Endothelial cell of umbilical vein (primary cell): Measurements from ENCODE around the gene DNAJB5. TPM values are rescaled to one million over a fixed set of nuclear protein-coding genes. Genes with fewer than 3 reads are reported as not detected.

Experiments
- BruUV-seq: library from RNA; stranded (reverse); fragments of 400-500 nt; replicated peaks from 2 replicates; lab custom pipeline; 2021; lab: Mats Ljungman, UMichigan
- CTCF ChIA-PET: fragments of 300-600, 350-600 bp; sonication (Branson Sonifier 250); formaldehyde crosslinking; loops from one replicate; lab custom pipeline; 2021; ENCODE audit warnings: antibody characterized with exemption, inconsistent platforms; lab: Charles Lee
- POLR2A ChIA-PET: fragments of 300-600, 350-600 bp; sonication (Branson Sonifier 250); formaldehyde crosslinking; loops from one replicate; lab custom pipeline; 2021; ENCODE audit warnings: antibody characterized with exemption, inconsistent platforms; lab: Charles Lee
- DNase-seq: peaks from one replicate; pipeline ENCODE4 v3.0.0-alpha.2; 2011; ENCODE audit warnings: low read depth, low spot score
- FAIRE-seq: peaks from 2 replicates; lab custom pipeline; 2011; peaks lifted over from hg19 to GRCh38; lab: Jason Lieb, UNC
- H2AFZ ChIP-seq: 2 replicates; pipeline ENCODE4 v1.6.0; 2012; ENCODE audit warnings: low read depth, low read length, control low read depth, inconsistent platforms
- H3K27ac ChIP-seq: 2 replicates; pipeline ENCODE4 v1.5.1; 2011; ENCODE audit warnings: low read depth, mild to moderate bottlenecking, control low read depth, low read length, moderate library complexity; ENCODE audit not compliant: insufficient read depth
- H3K27me3 ChIP-seq, 2 experiments: 2 replicates each; pipeline versions ENCODE4 v1.6.0 to v1.6.1; 2011; ENCODE audit warnings: low read length in 2 of 2, mixed read lengths in 1 of 2; ENCODE audit not compliant: control insufficient read depth in 2 of 2, insufficient read depth in 2 of 2
- H3K36me3 ChIP-seq, 2 experiments: 2 replicates in 1 of 2; 3 replicates in 1 of 2; pipeline ENCODE4 v1.5.1; 2011; ENCODE audit warnings: low read length in 2 of 2, mild to moderate bottlenecking in 1 of 2, moderate library complexity in 1 of 2; ENCODE audit not compliant: control insufficient read depth in 2 of 2, insufficient read depth in 2 of 2; ENCODE audit errors: extremely low read depth in 1 of 2
- H3K4me1 ChIP-seq: 3 replicates; pipeline ENCODE4 v1.5.1; 2011; ENCODE audit warnings: mild to moderate bottlenecking, low read length; ENCODE audit not compliant: control insufficient read depth, insufficient read depth; ENCODE audit errors: extremely low read depth
- H3K4me2 ChIP-seq: 2 replicates; pipeline ENCODE4 v1.6.1; 2011; ENCODE audit warnings: low read length, control low read depth, mixed read lengths; ENCODE audit not compliant: insufficient read depth
- H3K4me3 ChIP-seq, 3 experiments: fragments of 200-600 bp in 1 of 3; sonication (generic), shearing (Covaris generic) in 1 of 3; replicated peaks in 1 of 3; 2 replicates each; pipeline ENCODE4 v1.5.1; 2011 to 2016; ENCODE audit warnings: control low read depth in 3 of 3, low read length in 3 of 3, mild to moderate bottlenecking in 2 of 3, inconsistent platforms in 1 of 3, low read depth in 1 of 3, moderate library complexity in 1 of 3; ENCODE audit not compliant: insufficient read depth in 1 of 3
- H3K79me2 ChIP-seq: 2 replicates; pipeline ENCODE4 v1.6.0; 2012; ENCODE audit warnings: low read length, inconsistent platforms; ENCODE audit not compliant: control insufficient read depth, insufficient read depth
- H3K9ac ChIP-seq: replicated peaks from 2 replicates; pipeline ENCODE3; 2011; ENCODE audit warnings: low read length, control low read depth; ENCODE audit not compliant: insufficient read depth; ENCODE audit errors: extremely low read depth
- H3K9me1 ChIP-seq: replicated peaks from 3 replicates; pipeline ENCODE4 v1.6.0; 2011; ENCODE audit warnings: mild to moderate bottlenecking, low read length; ENCODE audit not compliant: control insufficient read depth, insufficient read depth; ENCODE audit errors: extremely low read depth
- H3K9me3 ChIP-seq: replicated peaks from 2 replicates; pipeline ENCODE4 v1.5.1; 2012; ENCODE audit warnings: low read length, inconsistent platforms; ENCODE audit not compliant: control insufficient read depth, insufficient read depth
- H4K20me1 ChIP-seq: replicated peaks from 2 replicates; pipeline ENCODE3; 2011; ENCODE audit warnings: mild to moderate bottlenecking, low read length; ENCODE audit not compliant: control insufficient read depth, insufficient read depth; ENCODE audit errors: extremely low read depth
- CTCF ChIP-seq, 2 donors: IDR thresholded peaks; 1 replicate in 1 of 2; 2 replicates in 1 of 2; pipeline ENCODE4 v1.5.1; 2011; ENCODE audit warnings: low read length in 2 of 2, mild to moderate bottlenecking in 2 of 2, moderate library complexity in 2 of 2, control low read depth in 1 of 2, inconsistent platforms in 1 of 2, low read depth in 1 of 2; ENCODE audit not compliant: insufficient read depth in 1 of 2; ENCODE audit errors: extremely low read depth in 1 of 2
- EZH2 ChIP-seq: IDR thresholded peaks from 2 replicates; pipeline ENCODE4 v1.6.1; 2012; ENCODE audit warnings: borderline replicate concordance, low read depth, mild to moderate bottlenecking, moderate library complexity, low read length, inconsistent platforms; ENCODE audit not compliant: severe bottlenecking
- FOS ChIP-seq: IDR thresholded peaks from 2 replicates; pipeline ENCODE4 v1.6.1; 2011; ENCODE audit warnings: mild to moderate bottlenecking, low read length, moderate library complexity, borderline replicate concordance; ENCODE audit not compliant: insufficient read depth
- GATA2 ChIP-seq: IDR thresholded peaks from 2 replicates; pipeline ENCODE4 v1.7.0; 2011; ENCODE audit warnings: low read depth, mild to moderate bottlenecking, moderate library complexity, mixed read lengths, low read length; ENCODE audit not compliant: insufficient read length, insufficient read depth
- JUN ChIP-seq: IDR thresholded peaks from 2 replicates; pipeline ENCODE4 v1.6.1; 2011; ENCODE audit warnings: borderline replicate concordance, low read depth; ENCODE audit not compliant: insufficient read length, insufficient read depth
- MAX ChIP-seq: IDR thresholded peaks from 2 replicates; pipeline ENCODE4 v1.6.1; 2011; ENCODE audit not compliant: insufficient read depth, insufficient read length
- MYC ChIP-seq: IDR thresholded peaks from one replicate; pipeline ENCODE4 v1.6.1; 2011; ENCODE audit warnings: mild to moderate bottlenecking, low read depth, low read length
- POLR2A ChIP-seq: IDR thresholded peaks from 2 replicates; pipeline ENCODE4 v1.6.1; 2012; ENCODE audit warnings: low read depth, mild to moderate bottlenecking, control low read depth, low read length
- POLR2AphosphoS5 ChIP-seq: IDR thresholded peaks from 2 replicates; pipeline ENCODE4 v1.6.1; 2012; ENCODE audit warnings: low read depth, mild to moderate bottlenecking, control low read depth, low read length, moderate library complexity; ENCODE audit not compliant: insufficient read depth
- dilution Hi-C: fragments of 300-500 bp; cut with MboI; formaldehyde crosslinking; loops from one replicate; pipeline ENCODE4 v1.15.0; 2019; ENCODE audit warnings: low sequenced_read_pairs; ENCODE audit not compliant: extremely low pct_ligation_motif_present
- intact Hi-C: fragments of 100-400 bp; cut with micrococcal nuclease; formaldehyde crosslinking; loops from one replicate; pipeline ENCODE4 v1.10.0; 2022
- polyA plus RNA-seq, 4 experiments: library from polyadenylated mRNA; depleted of rRNA in 3 of 4; stranded (reverse) in 3 of 4; unstranded in 1 of 4; fragments of >200 nt; gene quantifications; 2 replicates each; pipeline versions ENCODE4 v1.2.1 to v1.2.3, GENCODE V29; 2011 to 2012; ENCODE audit warnings: missing spikeins in 1 of 4
- total RNA-seq: library from RNA; stranded (reverse); gene quantifications from 2 replicates; pipeline ENCODE4 v1.2.3, GENCODE V29; 2021

Gene DNAJB5
- total and polyA plus RNA-seq, 2 donors (not counting 3 experiments of a cell fraction or from before 2014, with no cell fraction given), result 8.6 to 12.8 TPM

GRCh38 chr9:34998266-34998665 lies 8.7 kb downstream of the DNAJB5 start:
- Histone ChIP-seq H3K27me3 (no peaks in the 10 kb centered on the region), H2AFZ (no peak overlapping the region), H3K79me2 (no peaks in the 10 kb centered on the region), H3K9me1 (no peaks in the 10 kb centered on the region), H3K9me3 (no peaks in the 10 kb centered on the region), H3K4me3 (no peak overlapping the region), H3K4me2 (no peak overlapping the region), H3K36me3 (peaks cover 3 to 10% of the 10 kb centered on the region in 2 experiments), H3K27ac (no peak overlapping the region), H3K4me1 (peaks cover 19% of the 10 kb centered on the region), H3K9ac (no peak overlapping the region), H4K20me1 (no peaks in the 10 kb centered on the region)
- no peak for DNase-seq
- BruUV-seq, result no TSS peak
- FAIRE-seq, result no peak
- no peak for TF ChIP-seq MAX
- TF ChIP-seq CTCF (IDR thresholded peaks at IDR 0.05; ENCODE audit: extremely low read depth in 1 of 2, insufficient read depth in 1 of 2, low read depth in 1 of 2, low read length in 2 of 2), result no peak
- TF ChIP-seq EZH2, result no peak
- no peak for TF ChIP-seq FOS
- TF ChIP-seq JUN, result no peak
- TF ChIP-seq GATA2, result no peak
- no peak for TF ChIP-seq POLR2AphosphoS5
- no peak for TF ChIP-seq POLR2A
- TF ChIP-seq MYC, result no peak
- intact Hi-C loops, result no loop called here
- ChIA-PET CTCF (interaction anchor here (1.0 to 1.6 kb wide), 3 partner anchors 13 to 480 kb away, joined by 3 to 6 read pairs (median 3); no protein-coding TSS in a partner anchor), POLR2A (interaction anchor here (1.0 kb wide), 1 partner anchor 53 kb away, joined by 3 read pairs; no protein-coding TSS in a partner anchor)
- dilution Hi-C loops, result no loop called here
